GM12891 (cell line): Measurements from ENCODE around the gene FOXD4L6.
"Not testable (repeated sequence)": the region's sequence is repeated elsewhere in the genome, so short reads cannot be mapped to it uniquely, and the experiment has no call there.

Experiments
- POLR2A ChIP-seq: IDR thresholded peaks from 2 replicates; pipeline ENCODE4 v1.6.1; 2011; ENCODE audit warnings: low read depth, low read length, control low read depth
- POLR2AphosphoS5 ChIP-seq: IDR thresholded peaks from 2 replicates; pipeline ENCODE4 v1.6.1; 2011; ENCODE audit warnings: low read depth, low read length, control low read depth
- POU2F2 ChIP-seq: IDR thresholded peaks from 2 replicates; pipeline ENCODE4 v1.6.1; 2011; ENCODE audit warnings: low read depth, mild to moderate bottlenecking, control low read depth, low read length, moderate library complexity
- SPI1 ChIP-seq: IDR thresholded peaks from 2 replicates; pipeline ENCODE4 v1.6.1; 2011; ENCODE audit warnings: low read depth, low read length, control low read depth
- TAF1 ChIP-seq: IDR thresholded peaks from 2 replicates; pipeline ENCODE4 v1.6.1; 2011; ENCODE audit warnings: low read depth, low read length, control low read depth

GRCh38 chr9:41119311-41119710 is 9.2 kb downstream of the FOXD4L6 start:
- not testable (repeated sequence) for TF ChIP-seq POLR2A, POLR2AphosphoS5, TAF1, SPI1, POU2F2
